LoVo (cell line): ENCODE results near the gene MIEF2.

Experiments used
- DNase-seq: peaks from one replicate; pipeline ENCODE4 v3.0.0-alpha.2; 2016; ENCODE audit warnings: low spot score

The MIEF2 gene

DNA sequence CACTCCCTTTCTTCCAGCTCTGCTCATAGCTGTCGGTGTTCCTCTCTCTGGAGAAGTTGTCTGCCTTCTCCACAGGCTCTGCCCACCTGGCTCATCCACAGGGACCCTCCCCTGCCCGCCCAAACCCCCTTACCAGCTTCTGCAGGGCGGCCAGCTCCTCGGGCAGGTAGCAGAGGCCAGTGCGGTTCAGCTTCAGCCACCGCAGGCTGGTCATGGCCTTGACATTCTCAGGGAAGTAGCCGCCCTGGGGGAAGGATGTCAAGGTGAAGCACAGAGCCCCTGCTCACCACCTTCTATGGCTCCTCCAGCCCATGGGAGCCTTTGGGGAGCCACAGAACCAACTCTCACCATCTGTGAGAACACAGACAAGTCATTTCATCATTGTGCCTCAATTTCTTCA is 3.7 kb upstream of the MIEF2 start:
- no peak for DNase-seq

- peak; percentile 60 for DNase-seq
Measured at GRCh38 chr17:18257268-18257981, 3.0 kb upstream of the MIEF2 start.

DNA sequence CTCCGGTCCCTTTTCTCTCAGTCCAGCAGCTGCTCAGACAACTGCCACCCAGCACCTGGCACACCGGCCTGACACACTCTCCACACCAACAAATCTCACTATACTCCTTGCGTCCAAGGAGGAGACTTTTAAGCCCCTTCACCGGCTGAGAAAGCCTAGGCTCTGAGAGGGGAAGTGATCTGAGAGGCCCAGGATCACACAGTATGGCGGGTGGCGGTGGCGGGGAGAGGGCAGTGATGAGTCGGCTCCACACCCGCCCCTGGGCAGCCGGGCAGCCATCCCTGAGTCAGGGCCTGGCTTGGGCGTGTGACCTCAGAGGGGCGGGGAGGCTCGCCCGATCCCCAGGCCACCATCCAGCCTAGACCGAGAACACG is 2.5 kb upstream of the MIEF2 start:
- peak; percentile 73 for DNase-seq

- peak; percentile 72 for DNase-seq
Measured at GRCh38 chr17:18258356-18259038, 2.0 kb upstream of the MIEF2 start, which contains the start of gene FLII. Gene FLII (minus strand): TSS chr17:18258738. CDS start chr17:18258690, 48 bp downstream.

- DNase-seq = peak; percentile 72
Measured at GRCh38 chr17:18259621-18260331, 686 bp upstream of the MIEF2 start.

- peak; percentile 72 for DNase-seq
Measured at GRCh38 chr17:18261146-18261515, 669 bp downstream of the MIEF2 start.

GRCh38 chr17:18261659-18262058 is 1.2 kb downstream of the MIEF2 start:
- no peak for DNase-seq

DNA sequence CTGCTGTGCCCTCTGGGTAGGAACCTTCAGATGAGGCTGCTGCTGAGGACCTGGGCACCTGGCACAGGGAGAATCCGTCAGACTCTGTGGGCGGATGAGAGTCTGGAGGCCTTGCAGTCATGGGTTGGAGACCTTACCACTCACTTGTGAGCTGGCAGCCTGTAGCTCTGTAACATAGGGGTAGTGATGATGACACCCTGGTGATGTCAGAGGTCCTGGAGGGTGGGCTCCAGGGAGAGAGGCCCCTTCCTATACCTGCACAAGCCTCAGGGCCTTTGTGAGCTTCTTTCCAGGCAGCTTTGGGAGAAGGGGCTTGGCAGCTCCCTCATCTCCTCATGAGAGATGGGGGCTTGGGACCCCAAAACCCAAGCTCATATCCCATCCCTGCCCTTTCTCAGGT is 1.6 kb downstream of the MIEF2 start:
- no peak for DNase-seq

DNA sequence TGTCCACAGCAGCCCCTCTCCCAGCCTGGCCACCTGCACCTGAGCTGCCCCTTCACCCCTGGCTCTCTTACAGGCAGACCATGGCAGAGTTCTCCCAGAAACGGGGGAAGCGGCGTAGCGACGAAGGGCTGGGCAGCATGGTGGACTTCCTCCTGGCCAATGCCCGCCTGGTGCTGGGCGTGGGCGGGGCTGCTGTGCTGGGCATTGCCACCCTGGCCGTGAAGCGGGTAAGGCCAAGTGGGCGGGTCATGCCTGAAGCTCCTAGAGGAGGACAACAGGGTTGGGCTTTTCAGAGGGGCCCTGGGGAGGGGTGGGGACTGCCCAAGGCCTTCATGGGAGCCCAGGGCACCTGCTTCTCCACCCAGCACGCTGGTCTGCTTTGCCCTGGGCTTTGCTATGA is 2.2 kb downstream of the MIEF2 start:
- no peak for DNase-seq

GRCh38 chr17:18263885-18264682 is 3.6 kb downstream of the MIEF2 start:
- DNase-seq = no peak

DNA sequence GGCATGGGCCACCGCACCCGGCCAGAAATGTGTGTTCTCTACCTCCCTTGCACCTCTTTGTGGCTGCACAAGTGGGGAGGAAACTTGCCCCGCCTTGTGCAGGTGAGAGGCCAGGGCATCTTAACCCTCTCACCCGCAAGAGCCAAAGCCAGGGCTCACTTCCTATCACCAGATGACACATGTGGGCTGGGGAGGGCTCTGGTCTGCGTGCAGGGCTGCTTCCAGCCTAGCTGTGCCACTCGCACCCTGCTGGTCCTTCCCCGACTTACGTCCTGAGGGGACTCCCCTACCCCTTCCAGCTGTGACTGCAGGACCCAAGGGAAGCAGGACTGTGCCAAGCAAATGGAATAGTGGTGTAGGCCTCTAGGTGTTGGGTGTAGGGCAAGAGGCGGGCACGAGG is 6.9 kb downstream of the MIEF2 start:
- no peak for DNase-seq

GRCh38 chr17:18267927-18268711 is 7.7 kb downstream of the MIEF2 start:
- no peak for DNase-seq

DNA sequence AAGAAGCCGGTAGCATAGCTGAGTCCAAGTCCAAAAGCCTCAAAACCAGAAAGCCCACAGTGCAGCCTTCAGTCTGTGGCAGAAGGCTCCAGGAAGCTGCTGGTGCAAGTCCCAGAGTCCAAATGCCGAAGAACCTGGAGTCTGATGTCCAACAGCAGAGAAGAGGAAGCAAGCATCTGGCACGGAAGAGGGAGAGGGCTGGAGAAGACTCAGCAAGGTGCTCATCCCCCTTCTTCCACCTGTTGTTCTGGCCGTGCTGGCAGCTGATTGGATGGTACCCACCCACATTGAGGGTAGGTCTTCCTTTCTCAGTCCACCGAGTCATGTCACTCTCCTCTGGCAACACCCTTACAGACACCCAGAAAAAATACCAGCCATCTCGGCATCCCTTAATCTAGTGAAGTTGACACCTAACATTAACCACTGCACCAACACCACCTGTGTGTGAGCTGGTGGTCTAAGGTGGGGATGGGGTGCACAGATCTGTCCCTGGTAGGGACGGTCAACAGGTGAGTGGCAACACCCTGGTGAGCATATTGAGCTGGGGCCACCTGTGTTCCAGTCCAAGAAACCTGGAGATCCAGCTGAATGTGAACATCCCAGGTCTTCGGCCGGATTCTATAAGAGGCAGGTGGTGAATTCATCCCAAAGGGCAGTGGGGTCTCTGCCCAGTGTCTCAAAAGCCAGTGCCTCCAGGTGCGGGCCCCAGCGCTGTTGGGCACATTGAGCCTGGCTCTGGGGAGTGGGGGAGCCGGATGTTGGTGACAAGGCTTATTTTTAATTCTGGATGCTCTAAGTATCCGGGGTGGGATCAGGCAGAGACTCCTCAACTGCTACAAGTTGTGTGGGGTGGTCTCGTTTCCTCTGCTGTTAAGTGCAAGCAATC is 9.8 kb downstream of the MIEF2 start:
- no peak for DNase-seq

DNA sequence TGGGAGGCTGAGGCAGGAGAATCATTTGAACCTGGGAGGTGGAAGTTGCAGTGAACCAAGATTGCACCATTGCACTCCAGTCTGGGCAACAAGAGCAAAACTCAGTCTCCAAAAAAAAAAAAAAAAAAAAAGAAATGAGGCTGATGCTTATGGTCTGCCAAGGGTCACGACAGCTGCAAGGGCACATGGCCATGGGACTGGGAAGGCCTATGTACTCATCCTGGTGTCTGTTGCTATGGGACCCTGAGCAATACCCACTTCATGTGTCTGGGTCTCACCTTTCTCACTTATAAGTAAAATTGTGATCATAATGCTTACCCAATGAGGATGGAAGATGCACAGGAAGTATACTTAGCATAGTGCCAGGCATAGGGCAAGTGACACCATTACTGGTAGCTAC is 16.6 kb downstream of the MIEF2 start:
- no peak for DNase-seq

GRCh38 chr17:18278867-18279266 is 18.4 kb downstream of the MIEF2 start:
- no peak for DNase-seq

GRCh38 chr17:18280249-18280648 is 19.8 kb downstream of the MIEF2 start:
- DNase-seq = no peak

- no peak for DNase-seq
Measured at GRCh38 chr17:18280766-18281371, 20.4 kb downstream of the MIEF2 start.

GRCh38 chr17:18281788-18282187 is 21.3 kb downstream of the MIEF2 start:
- DNase-seq = no peak

- DNase-seq = no peak
Measured at GRCh38 chr17:18285296-18285695, 24.8 kb downstream of the MIEF2 start.
